SK-N-SH (cell line): Measurements from ENCODE around the gene RGL1.

Source experiments
- CTCF ChIP-seq: fragments of 200-600 bp; sonication (generic); IDR thresholded peaks from 2 replicates; pipeline ENCODE4 v1.6.1; 2017; ENCODE audit warnings: antibody characterized with exemption, mild to moderate bottlenecking, moderate library complexity
- EP300 ChIP-seq, 2 experiments: IDR thresholded peaks; 2 replicates each; pipeline versions ENCODE4 v1.4.0 to v1.6.1; 2012; ENCODE audit warnings: borderline replicate concordance in 1 of 2, low read depth in 1 of 2, low read length in 1 of 2
- EZH2phosphoT487 ChIP-seq: fragments of 200-600 bp; sonication (generic); IDR thresholded peaks from 2 replicates; pipeline ENCODE4 v1.6.1; 2017; ENCODE audit warnings: low read depth, mixed run types, mild to moderate bottlenecking, antibody characterized with exemption, moderate library complexity, borderline replicate concordance
- JUND ChIP-seq: IDR thresholded peaks from 2 replicates; pipeline ENCODE4 v1.4.0; 2012
- MAX ChIP-seq: IDR thresholded peaks from 2 replicates; pipeline ENCODE4 v1.4.0; 2012; ENCODE audit warnings: low read depth
- PBX3 ChIP-seq: IDR thresholded peaks from 2 replicates; pipeline ENCODE4; 2012
- POLR2AphosphoS5 ChIP-seq: IDR thresholded peaks from 2 replicates; pipeline ENCODE4 v1.6.1; 2012; ENCODE audit warnings: low read depth, low read length
- RAD21 ChIP-seq: IDR thresholded peaks from 2 replicates; pipeline ENCODE4 v1.6.1; 2012; ENCODE audit warnings: mild to moderate bottlenecking, low read length
- REST ChIP-seq: IDR thresholded peaks from 2 replicates; pipeline ENCODE4 v1.6.1; 2012; ENCODE audit warnings: mild to moderate bottlenecking, low read depth, low read length, moderate library complexity
- TCF12 ChIP-seq: IDR thresholded peaks from 2 replicates; pipeline ENCODE4 v1.4.0; 2012
- USF2 ChIP-seq: fragments of 150-350 bp; IDR thresholded peaks from 2 replicates; pipeline ENCODE4 v1.6.1; 2017; ENCODE audit warnings: antibody characterized with exemption, low read length, low read depth, borderline replicate concordance
- YY1 ChIP-seq: IDR thresholded peaks from 2 replicates; pipeline ENCODE4 v1.4.0; 2012; ENCODE audit warnings: low read depth, mild to moderate bottlenecking
- ZBTB33 ChIP-seq: IDR thresholded peaks from 2 replicates; pipeline ENCODE4 v1.4.0; 2012; ENCODE audit warnings: low read depth, borderline replicate concordance

- TF ChIP-seq YY1 (no peak), REST (no peak), EZH2phosphoT487 (no peak), ZBTB33 (no peak), CTCF (no peak), JUND (no peak), PBX3 (no peak), MAX (no peak), POLR2AphosphoS5 (no peak), TCF12 (no peak), EP300 (IDR thresholded peaks at IDR 0.05; ENCODE audit: borderline replicate concordance in 1 of 2, low read depth in 1 of 2, low read length in 1 of 2) (no peak), RAD21 (no peak), USF2 (no peak)
Observed at GRCh38 chr1:183871601-183872000, 66.7 kb downstream of the RGL1 start.
